HG03196 (cell line): ENCODE measurements around the gene SEC24A.
"Not testable (repeated sequence)": the region's sequence is repeated elsewhere in the genome, so short reads cannot be mapped to it uniquely, and the experiment has no call there.

ENCODE experiments used
- ATAC-seq: cut with Tn5 transposase; IDR thresholded peaks from one replicate; pipeline ENCODE4 v1.9.1; 2021; ENCODE audit not compliant: unreplicated experiment

The SEC24A gene

DNA sequence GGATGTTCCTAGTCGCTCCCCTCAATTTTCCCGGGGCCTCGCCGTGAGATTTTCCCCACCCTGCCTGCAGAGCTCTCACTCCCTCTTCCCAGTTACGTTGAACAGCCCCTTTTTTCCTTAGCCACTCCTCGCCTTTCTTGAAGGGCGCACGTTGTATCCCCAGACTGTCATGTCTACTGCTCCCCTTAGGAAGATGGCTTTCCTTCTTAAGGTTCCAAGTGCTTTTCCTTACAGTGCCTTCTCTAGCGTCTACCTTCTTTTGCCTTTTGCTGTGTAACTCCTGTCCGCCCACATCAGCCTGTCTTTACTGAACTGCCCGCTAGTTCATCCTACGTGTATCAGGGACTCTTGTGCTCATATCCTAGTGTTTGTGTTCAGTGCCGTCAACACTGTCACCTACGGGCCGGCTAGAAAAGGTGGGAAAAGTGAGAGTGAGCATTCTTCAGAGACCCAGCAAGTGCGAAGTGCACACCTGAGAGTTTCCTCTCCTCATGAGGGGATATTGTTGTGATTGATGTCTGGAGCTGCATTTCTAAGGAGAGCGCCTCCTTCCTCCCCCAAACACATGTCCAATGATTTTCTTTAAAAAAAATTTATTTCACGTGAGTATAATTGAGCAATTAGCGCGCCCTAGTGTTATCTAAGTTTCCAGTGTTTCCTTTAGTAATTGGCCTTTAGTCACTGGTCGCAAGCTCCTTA, 90.5 kb downstream of the SEC24A start:
- ATAC-seq, result no peak

DNA sequence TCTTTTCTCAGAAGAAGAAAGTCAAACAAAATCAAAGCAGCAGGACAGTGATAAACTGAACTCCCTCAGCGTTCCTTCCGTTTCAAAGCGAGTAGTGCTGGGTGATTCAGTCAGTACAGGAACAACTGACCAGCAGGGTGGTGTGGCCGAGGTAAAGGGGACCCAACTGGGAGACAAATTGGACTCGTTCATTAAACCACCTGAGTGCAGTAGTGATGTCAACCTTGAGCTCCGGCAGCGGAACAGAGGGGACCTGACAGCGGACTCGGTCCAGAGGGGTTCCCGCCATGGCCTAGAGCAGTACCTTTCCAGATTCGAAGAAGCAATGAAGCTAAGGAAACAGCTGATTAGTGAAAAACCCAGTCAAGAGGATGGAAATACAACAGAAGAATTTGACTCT, 92.5 kb downstream of the SEC24A start:
- ATAC-seq, result no peak

DNA sequence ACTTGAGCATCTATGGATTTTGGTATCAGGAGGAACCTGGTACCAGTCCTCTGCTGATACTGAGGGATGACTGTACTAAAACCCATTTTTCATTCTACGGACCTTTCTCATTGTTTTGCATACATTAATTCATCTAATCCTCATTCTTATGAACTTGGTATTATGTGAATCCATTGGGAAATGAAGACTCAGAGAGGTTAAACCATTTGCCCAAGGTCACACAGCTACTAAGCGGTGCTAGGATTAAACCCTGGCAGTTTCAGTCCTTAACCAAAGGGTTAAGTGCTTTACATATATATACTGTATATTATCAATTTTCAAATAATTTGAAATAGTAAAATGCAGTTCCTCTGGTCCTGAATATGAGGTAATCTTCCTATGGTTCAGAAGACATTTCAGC, 93.5 kb downstream of the SEC24A start:
- no peak for ATAC-seq

DNA sequence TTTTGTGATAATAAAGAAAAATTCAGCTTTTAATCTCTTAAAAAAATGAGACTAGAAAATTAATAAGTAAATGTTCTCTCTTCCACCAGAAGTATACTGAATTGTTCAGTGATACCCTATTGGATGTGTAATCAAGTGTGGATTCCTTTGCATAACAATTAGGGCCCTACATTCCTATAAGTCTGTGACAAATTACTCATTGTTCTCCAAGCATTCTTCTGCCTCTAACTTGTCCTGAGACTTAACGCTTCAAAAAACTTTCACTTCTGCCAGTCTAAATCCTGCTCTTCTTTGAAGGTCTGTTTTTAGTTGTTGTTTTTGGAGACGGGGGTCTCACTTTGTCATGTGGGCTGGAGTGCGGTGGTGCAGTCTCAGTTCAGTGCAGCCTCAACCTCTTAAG, 100.8 kb downstream of the SEC24A start:
- no peak for ATAC-seq

DNA sequence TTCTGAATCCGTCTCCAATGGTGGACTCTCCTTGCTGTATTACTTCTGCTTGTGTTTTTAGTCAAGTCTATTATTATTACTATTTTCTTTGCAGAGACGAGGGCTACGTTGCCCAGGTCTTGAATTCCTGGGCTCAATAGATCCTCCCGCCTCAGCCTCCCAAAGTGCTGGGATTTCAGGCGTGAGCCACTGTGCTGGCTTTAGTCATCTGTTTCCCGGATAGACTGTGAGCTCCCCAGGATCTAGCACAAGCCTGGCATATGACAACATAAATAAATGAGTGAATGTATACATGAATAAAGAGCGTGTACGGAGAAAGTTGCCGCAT, 109.6 kb downstream of the SEC24A start:
- no peak for ATAC-seq

DNA sequence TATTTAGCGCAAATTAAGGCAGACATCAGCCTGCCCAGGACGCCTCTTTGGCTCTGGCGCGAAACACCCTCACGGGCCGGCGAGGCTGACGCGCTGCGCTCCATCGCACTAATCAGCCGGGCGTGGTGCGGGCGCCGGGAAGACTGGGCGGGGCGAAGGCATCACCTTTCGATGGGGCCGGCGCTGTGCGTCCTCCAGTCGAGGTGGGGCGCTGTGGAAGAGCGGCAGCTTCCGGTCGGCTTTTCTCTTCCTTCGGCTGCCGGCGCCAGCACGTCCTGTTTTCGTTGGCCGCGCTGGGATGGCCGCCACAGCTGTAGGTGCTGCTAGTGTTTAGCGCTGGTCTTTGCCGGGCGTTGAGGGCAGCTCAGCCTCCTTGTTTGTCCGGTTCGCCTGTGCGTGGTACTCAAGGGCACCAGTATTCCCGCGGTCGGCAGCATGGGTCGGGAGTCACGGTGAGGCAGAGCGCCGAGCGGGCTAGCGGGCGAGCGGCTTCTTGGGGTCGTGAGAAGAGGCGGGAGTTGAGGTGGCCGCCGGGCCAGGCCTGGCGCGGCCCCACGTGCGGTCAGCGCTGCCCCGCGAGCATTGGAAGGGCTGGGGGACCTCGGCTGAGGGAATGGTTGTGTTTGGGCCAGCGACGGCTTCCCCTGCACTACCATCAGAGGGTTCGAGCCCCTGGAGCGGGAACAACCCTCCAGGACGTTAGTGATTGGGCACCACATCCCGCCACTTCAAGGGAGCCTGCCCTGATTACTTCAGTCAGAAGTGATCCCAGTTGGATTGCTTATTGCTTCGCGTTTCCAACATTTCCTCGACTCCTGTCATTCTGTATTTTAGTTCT, 110.1 kb downstream of the SEC24A start, which contains the start of gene DDX46:
TSS of gene DDX46 (plus strand) at position 276 of the 838 bp plus-strand sequence. CDS start at position 436, 160 bp downstream.
- ATAC-seq, result peak; percentile 97

DNA sequence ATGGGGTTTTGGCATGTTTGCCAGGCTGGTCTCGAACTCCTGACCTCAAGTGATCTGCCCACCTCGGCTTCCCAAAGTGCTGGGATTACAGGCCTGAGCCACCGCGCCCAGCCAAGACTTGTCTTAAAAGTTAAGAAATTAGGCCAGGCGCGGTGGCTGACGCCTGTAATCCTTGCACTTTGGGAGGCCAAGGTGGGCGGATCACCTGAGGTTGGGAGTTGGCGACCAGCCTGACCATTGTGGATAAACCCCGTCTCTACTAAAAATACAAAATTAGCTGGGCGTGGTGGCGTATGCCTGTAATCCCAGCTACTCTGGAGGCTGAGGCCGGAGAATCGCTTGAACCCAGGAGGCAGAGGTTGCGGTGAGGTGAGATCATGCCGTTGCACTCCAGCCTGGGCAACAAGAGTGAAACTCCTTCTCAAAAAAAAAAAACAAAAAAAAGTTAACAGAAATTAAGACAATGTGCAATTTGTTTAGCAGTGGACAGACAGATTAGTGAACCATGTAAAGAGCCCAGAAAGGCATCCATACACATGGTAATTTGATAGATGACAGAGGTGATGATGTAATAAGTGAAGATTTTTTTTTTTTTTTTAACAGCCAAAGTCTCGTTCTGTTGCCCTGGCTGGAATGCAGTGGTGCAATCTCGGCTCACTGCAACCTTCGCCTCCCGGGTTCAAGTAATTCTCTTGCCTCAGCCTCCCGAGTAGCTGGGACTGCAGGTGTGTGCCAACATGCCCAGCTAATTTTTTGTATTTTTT, 119.1 kb downstream of the SEC24A start:
- ATAC-seq, result not testable (repeated sequence)

DNA sequence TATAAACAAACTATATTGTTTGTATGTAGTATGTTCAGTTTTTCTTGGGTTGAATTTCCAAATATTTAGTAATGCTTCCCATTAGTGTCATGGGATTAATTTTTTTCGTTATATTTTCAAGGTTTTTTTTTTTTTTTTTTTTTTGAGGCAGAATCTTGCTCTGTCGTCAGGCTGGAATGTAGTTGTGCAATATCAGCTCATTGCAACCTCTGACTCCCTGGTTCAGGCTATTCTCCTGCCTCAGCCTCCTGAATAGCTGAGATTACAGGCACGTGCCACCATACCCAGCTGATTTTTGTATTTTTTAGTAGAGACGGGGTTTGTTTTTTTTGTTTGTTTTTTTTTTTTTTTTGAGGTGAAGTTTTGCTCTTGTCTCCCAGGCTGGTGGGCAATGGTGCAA, 120.6 kb downstream of the SEC24A start:
- no peak for ATAC-seq

DNA sequence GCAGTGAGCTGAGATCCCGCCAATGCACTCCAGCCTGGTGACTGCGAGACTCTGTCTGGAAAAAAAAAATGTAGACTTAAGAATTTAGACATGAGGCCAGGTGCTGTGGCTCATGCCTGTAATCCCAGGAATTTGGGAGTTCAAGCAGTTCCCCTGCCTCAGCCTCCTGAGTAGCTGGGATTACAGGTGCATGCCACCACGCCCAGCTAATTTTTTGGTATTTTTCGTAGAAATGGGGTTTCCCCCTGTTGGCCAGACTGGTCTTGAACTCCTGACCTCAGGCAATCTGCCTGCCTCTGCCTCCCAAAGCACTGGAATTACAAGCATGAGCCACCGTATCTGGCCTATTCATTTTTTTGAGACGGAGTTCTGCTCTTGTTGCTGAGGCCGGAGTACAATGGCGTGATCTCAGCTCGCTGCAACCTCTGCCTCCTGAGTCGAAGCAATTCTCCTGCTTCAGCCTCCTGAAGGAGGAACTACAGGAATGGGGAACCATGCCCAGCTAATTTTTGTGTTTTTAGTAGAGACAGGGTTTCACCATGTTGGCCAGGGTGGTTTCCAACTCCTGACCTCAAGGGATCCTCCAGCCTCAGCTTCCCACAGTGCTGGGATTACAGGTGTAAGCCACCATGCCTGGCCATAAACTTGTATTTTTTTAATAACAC, 124.0 kb downstream of the SEC24A start:
- ATAC-seq, result no peak

DNA sequence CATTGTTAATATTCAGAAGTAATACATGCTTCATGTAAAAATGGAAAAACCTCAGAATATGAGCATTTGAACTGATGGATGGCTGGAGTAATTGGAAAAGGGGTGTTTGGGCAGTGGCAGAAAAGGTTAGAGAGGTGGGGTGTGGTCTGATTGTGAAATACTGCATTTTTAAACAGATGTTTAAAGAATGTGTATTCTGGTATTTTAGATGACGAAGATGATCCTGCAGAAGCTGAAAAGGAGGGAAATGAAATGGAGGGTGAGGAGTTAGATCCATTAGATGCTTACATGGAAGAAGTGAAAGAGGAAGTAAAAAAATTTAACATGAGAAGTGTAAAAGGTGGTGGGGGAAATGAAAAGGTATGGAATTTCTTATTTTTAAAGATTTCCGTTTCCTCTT, 128.8 kb downstream of the SEC24A start:
- ATAC-seq, result no peak
